ENCODE data around the gene ZNF611.
"Not testable (repeated sequence)": the region's sequence is repeated elsewhere in the genome, so short reads cannot be mapped to it uniquely, and the experiment has no call there.

Gene ZNF611

DNA sequence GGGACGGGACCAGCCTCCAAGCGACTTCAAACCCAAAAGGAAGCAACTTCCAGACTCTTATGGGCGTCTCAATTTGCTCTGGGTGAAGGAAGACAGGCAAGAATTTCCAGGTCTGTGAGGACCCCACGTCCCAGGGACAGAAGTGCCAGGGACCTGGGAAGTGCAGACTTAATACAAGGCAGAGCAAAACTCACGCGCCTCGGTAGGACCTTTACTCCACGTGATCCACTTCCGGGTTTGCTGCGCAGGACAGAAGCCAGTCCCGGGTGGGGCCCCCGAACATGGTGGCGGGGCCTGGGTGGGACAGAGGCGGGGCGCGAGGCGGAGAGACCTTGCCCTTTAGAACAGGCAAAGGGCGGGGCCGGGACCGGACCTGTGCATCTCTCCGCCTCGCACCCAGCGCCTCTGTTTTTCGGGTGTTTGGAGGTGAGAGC is 9.3 kb downstream of the ZNF611 start:
- H3K36me3 Mint-ChIP-seq = peaks cover 91% of the 10 kb centered on the region
- no peaks in the 10 kb centered on the region for H3K9me3 Mint-ChIP-seq
- DNase-seq (ENCODE audit: low spot score in 2 of 2) = no peak

DNA sequence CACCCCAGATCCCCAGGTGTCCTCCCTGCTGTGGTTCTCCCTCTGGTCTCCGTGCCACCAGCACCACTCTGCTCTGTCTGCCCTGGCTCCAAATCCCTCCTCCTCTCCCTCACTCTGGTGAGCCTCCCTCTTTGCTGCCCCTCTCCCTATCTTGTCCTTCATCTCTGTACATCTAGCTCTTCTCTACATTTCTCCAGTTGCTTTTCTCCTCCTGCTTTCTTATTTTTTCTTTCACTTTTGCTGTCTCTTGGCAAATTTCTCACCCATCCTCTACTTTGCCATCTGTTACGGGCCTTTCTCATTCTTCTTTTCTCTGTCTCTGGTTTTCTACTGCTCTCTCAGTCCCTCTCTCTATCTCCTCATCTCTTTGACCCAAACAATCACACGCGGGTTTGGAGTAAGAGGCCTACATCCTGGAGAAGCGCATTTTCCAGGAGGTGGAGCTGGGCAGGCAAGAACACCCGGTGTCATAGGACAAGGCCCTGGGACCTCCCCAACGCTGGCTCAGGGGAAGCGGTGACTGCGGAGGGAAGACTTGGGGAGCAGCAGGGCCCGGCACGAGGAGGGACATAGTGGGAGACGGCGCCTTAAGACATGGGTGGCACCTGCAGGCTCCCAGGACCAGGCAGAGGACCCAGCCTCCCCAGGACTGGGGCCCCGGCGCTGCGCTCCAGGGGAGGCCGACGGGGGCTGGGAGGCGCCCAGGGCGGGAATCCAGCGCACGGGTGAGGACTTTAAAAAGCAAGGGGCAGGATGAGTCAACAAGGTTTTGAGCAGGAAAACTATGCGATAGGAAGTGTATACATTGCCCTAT is 9.9 kb downstream of the ZNF611 start:
- peaks cover 11% of the 10 kb centered on the region for H3K4me1 Mint-ChIP-seq
- peaks cover 89% of the 10 kb centered on the region for H3K36me3 Mint-ChIP-seq
- ATAC-seq (no peak), DNase-seq (ENCODE audit: low spot score in 2 of 2) (no peak)
- H3K27ac Mint-ChIP-seq = peak overlapping the region; percentile 46
- H3K9me3 Mint-ChIP-seq = no peaks in the 10 kb centered on the region
- H3K4me3 Mint-ChIP-seq = no peak overlapping the region

More for the DNA sequence above, 9.3 kb downstream of the ZNF611 start:
- Mint-ChIP-seq H3K4me3 (no peak overlapping the region), H3K27ac (no peak overlapping the region), H3K4me1 (peaks cover 11% of the 10 kb centered on the region)
- ATAC-seq = no peak

GRCh38 chr19:52723907-52724598 is 10.8 kb downstream of the ZNF611 start:
- peaks cover 84% of the 10 kb centered on the region for H3K36me3 Mint-ChIP-seq
- DNase-seq (ENCODE audit: low spot score in 2 of 2) = not testable (repeated sequence)
- peaks cover 11% of the 10 kb centered on the region for H3K4me1 Mint-ChIP-seq

DNA sequence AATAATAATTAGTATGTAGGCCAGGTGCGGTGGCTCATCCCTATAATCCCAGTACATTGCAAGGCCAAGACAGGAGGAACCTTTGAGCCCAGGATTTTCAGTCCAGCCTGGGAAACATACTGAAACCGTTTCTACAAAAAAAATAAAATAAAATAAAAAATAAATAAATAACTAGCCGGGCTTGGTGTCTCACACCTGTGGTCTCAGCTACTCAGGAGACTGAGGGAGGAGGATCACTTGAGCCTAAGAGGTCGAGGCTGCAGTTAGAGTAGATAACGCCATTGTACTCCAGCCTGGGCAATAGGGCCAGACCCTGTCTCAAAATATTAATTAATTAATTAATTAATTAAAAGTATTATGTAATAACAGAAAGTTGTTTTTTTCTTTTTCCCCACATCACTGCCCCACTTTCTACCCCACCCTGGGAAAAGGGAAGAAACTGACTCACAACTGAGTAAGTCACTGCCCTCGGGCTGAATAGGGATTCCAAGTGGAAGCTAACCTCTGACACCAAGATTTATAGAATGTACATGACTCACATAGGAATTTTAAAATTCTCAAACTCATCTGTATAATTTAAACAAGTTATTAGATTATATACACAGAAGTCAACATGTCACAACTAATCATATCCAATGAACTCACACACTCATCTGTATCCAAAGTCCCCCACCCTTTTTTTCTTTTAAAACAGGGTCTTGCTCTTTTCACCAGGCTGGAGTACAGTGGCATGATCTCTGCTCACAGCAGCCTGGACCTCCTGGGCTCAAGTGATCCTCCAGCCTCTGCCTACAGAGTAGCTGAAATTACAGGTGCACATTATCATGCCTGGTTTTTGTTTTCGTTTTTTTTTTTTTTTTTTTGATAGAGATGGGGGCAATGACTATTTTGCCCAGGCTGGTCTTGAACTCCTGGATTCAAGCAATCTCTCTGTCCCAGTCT is 12.5 kb downstream of the ZNF611 start:
- H3K4me3 Mint-ChIP-seq = no peak overlapping the region
- DNase-seq (ENCODE audit: low spot score in 2 of 2) (no peak), ATAC-seq (no peak)
- peak overlapping the region; percentile 82 for H3K27ac Mint-ChIP-seq
- no peaks in the 10 kb centered on the region for H3K9me3 Mint-ChIP-seq
- H3K36me3 Mint-ChIP-seq = peaks cover 78% of the 10 kb centered on the region
- H3K4me1 Mint-ChIP-seq = peaks cover 14% of the 10 kb centered on the region

More at GRCh38 chr19:52723907-52724598, 10.8 kb downstream of the ZNF611 start:
- H3K9me3 Mint-ChIP-seq, H3K4me3 Mint-ChIP-seq, ATAC-seq: not testable (repeated sequence)
- peak overlapping the region; percentile 82 for H3K27ac Mint-ChIP-seq

DNA sequence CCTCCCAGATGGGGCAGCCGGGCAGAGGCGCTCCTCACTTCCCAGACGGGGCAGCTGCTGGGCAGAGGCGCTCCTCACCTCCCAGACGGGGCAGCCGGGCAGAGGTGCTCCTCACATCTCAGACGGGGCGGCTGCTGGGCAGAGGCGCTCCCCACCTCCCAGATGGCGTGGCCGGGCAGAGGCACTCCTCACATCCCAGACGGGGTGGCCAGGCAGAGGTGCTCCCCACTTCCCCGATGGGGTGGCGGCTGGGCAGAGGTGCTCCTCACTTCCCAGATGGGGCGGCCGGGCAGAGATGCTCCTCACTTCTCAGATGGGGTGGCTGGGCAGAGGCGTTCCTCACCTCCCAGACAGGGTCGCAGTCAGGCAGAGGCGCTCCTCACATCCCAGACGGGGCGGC is 14.3 kb downstream of the ZNF611 start:
- not testable (repeated sequence) for DNase-seq (ENCODE audit: low spot score in 2 of 2); H3K4me3 Mint-ChIP-seq; H3K27ac Mint-ChIP-seq; ATAC-seq; H3K9me3 Mint-ChIP-seq
- Mint-ChIP-seq H3K36me3 (peaks cover 72% of the 10 kb centered on the region), H3K4me1 (peaks cover 32% of the 10 kb centered on the region)

DNA sequence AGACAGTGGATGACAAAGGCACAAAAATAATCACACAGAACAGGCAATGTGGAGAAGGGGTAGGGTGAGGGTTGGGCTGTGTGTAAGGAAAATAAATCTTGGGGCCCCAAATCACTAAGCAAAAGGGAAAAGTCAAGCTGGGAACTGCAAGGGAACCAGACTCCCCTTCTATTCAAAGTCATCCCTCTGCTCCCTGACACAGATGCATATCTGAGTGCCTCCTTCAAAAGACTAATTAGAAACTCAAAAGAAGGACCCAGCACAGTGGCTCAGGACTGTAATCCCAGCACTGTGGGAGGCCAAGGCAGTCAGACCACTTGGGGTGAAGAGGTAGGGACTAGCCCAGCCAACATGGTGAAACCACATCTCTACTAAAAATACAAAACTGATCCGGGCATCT is 18.3 kb downstream of the ZNF611 start:
- no peak for DNase-seq (ENCODE audit: low spot score in 2 of 2)
- Mint-ChIP-seq H3K9me3 (no peaks in the 10 kb centered on the region), H3K4me1 (peaks cover 28% of the 10 kb centered on the region), H3K27ac (peak overlapping the region; percentile 82), H3K36me3 (peaks cover 81% of the 10 kb centered on the region), H3K4me3 (peak overlapping the region; percentile 47)
- ATAC-seq = no peak

DNA sequence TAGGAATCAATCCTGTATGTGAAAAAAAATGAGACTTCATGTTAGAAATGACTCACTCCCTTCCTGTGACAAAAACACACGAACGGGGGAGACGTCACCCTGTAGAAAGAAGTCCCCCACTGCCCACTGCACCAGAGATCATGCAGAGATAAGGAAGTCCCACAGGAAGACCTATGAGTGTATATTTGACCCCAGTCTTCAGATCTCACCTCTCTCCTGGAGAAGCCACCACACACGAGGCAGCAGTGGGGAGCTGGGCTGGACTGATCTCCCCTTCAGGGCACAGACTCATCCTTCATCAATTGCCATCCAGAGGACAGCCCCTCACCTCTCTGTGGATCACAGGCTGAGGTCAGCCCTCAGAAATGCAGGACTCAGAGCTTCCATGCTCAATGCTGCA is 18.9 kb downstream of the ZNF611 start:
- ATAC-seq = peak; percentile 97
- peak; percentile 13 to 69 for DNase-seq (ENCODE audit: low spot score in 2 of 2)
- Mint-ChIP-seq H3K4me3 (peak overlapping the region; percentile 47), H3K27ac (peak overlapping the region; percentile 82), H3K36me3 (peaks cover 81% of the 10 kb centered on the region), H3K4me1 (peaks cover 28% of the 10 kb centered on the region)
- H3K9me3 Mint-ChIP-seq = not testable (repeated sequence)

GRCh38 chr19:52715330-52715729 is 19.5 kb downstream of the ZNF611 start:
- peak; percentile 48 for ATAC-seq
- not testable (repeated sequence) for H3K9me3 Mint-ChIP-seq
- H3K36me3 Mint-ChIP-seq = peaks cover 82% of the 10 kb centered on the region

GRCh38 chr19:52713051-52713450 is 21.8 kb downstream of the ZNF611 start:
- peak; percentile 54 for ATAC-seq
- peaks cover 28% of the 10 kb centered on the region for H3K4me1 Mint-ChIP-seq
- DNase-seq (ENCODE audit: low spot score in 2 of 2); H3K4me3 Mint-ChIP-seq; H3K27ac Mint-ChIP-seq; H3K9me3 Mint-ChIP-seq: not testable (repeated sequence)
- peaks cover 84% of the 10 kb centered on the region for H3K36me3 Mint-ChIP-seq

More at GRCh38 chr19:52715330-52715729, 19.5 kb downstream of the ZNF611 start:
- H3K4me1 Mint-ChIP-seq = peaks cover 28% of the 10 kb centered on the region
- peak overlapping the region; percentile 47 for H3K4me3 Mint-ChIP-seq
- DNase-seq (ENCODE audit: low spot score in 2 of 2) = not testable (repeated sequence)
- peak overlapping the region; percentile 82 for H3K27ac Mint-ChIP-seq

GRCh38 chr19:52711661-52712060 is 23.2 kb downstream of the ZNF611 start:
- H3K9me3 Mint-ChIP-seq; DNase-seq (ENCODE audit: low spot score in 2 of 2); H3K27ac Mint-ChIP-seq; ATAC-seq; H3K4me3 Mint-ChIP-seq: not testable (repeated sequence)
- Mint-ChIP-seq H3K4me1 (peaks cover 19% of the 10 kb centered on the region), H3K36me3 (peaks cover 95% of the 10 kb centered on the region)

DNA sequence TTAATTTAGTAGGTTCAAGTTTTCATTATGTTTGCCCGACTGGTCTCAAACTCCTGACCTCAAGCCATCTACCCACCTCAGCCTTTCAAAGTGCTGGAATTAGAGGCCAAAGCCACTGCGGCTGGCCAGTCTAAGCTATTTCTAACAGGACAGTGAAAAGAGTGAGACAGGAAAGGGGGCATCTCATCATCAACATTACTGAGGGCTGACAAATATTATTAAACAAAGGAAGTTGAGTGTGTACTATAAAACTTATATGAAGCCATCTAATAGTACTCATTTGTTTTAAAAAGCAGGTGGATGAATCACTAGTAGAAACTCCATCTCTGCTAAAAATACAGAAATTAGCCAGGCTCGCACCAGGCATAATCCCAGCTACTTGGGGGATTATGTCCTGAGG is 24.3 kb downstream of the ZNF611 start:
- peaks cover 7% of the 10 kb centered on the region for H3K4me1 Mint-ChIP-seq
- H3K9me3 Mint-ChIP-seq = peaks cover 5% of the 10 kb centered on the region
- H3K36me3 Mint-ChIP-seq = peaks cover 96% of the 10 kb centered on the region
- DNase-seq (ENCODE audit: low spot score in 2 of 2) (no peak), ATAC-seq (no peak)
- no peak overlapping the region for H3K4me3 Mint-ChIP-seq
- no peak overlapping the region for H3K27ac Mint-ChIP-seq

DNA sequence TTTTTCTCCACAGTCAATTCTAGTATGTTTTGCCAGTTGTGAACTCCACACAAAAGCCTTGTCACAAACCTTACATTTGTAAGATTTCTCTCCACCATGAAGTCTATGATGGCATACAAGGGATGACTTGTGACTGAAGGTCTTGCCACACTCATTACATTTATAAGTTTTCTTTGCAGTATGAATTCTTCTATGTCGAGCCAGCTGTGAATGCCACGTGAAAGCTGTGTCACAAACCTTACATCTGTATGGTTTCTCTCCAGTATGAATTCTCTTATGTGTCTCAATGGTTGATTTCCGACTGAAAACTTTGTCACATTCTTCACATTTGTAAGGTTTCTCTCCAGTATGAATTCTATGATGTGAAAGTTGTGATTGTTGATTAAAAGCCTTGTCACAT is 29.2 kb downstream of the ZNF611 start:
- not testable (repeated sequence) for H3K27ac Mint-ChIP-seq; DNase-seq (ENCODE audit: low spot score in 2 of 2); H3K4me3 Mint-ChIP-seq; H3K4me1 Mint-ChIP-seq; ATAC-seq
- peaks cover 18% of the 10 kb centered on the region for H3K9me3 Mint-ChIP-seq
- H3K36me3 Mint-ChIP-seq = peaks cover 54% of the 10 kb centered on the region

GRCh38 chr19:52703917-52704316 is 30.9 kb downstream of the ZNF611 start:
- Mint-ChIP-seq H3K36me3 (peaks cover 40% of the 10 kb centered on the region), H3K4me1 (no peaks in the 10 kb centered on the region), H3K4me3 (no peak overlapping the region), H3K27ac (no peak overlapping the region), H3K9me3 (peaks cover 21% of the 10 kb centered on the region)
- DNase-seq (ENCODE audit: low spot score in 2 of 2) = no peak
- ATAC-seq = no peak

GRCh38 chr19:52700673-52701072 is 34.2 kb downstream of the ZNF611 start:
- Mint-ChIP-seq H3K36me3 (peaks cover 9% of the 10 kb centered on the region), H3K9me3 (peaks cover 17% of the 10 kb centered on the region), H3K4me3 (no peak overlapping the region), H3K27ac (no peak overlapping the region), H3K4me1 (no peaks in the 10 kb centered on the region)
- DNase-seq (ENCODE audit: low spot score in 2 of 2) (no peak), ATAC-seq (no peak)

- H3K4me3 Mint-ChIP-seq; H3K36me3 Mint-ChIP-seq; H3K9me3 Mint-ChIP-seq; DNase-seq (ENCODE audit: low spot score in 2 of 2); ATAC-seq; H3K4me1 Mint-ChIP-seq: not testable (repeated sequence)
- peak overlapping the region; percentile 64 for H3K27ac Mint-ChIP-seq
These were observed 35.3 kb downstream of the ZNF611 start for GRCh38 chr19:52699555-52699954.

Data from stimulated activated effector memory CD8-positive, alpha-beta T cell treated with anti-CD3 and anti-CD28 coated beads, Interleukin-12 subunit alpha, Interleukin-12 subunit beta, amount 100 ng/mL, for 72 hours (primary cell).